ENCODE results near the gene ERCC5. TPM values are rescaled to one million over a fixed set of nuclear protein-coding genes. Genes with fewer than 3 reads are reported as not detected.

The ERCC5 gene
- total RNA-seq, 1 donor from 2014 or later = 26.2 TPM

DNA sequence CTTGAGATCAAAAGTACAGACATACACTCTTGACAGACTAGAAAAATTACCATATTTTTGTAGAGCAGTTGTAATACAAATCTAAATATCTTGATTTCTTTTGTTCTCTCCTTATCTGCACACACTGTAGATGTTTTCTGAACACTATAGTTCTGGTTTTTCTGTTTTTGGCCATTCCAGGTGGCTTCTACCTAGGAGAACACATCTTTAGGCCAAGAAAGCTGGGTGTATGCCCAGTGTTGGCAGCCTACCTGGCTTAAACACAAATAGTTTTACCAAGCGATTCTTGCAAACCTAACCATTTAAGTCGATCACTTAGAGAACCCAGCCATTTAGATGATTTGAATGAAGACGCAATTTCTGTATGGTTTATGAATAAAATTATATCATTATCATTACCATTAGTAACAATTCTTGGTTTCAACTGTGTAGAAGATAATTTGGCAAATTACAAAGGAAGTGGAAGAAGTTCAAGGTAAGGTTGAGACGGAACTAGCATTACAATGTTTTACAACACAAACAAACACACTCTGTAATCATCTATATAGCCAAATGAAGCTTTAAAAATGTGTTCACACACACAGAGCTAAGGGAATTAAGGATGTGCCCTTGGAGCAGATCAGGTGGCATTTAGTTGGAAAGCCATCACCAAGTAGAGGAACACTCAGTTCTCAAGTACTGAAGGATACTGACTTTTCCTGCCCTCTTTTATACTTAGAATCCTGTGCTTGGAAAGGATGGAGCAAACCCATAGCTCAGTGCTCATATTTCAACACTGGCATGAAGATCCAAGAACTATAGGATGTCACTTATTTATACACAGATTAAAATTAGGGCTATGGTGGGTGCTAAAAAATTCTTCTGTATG, 36.2 kb downstream of the ERCC5 start:
- no peak for DNase-seq (ENCODE audit: low spot score in 2 of 2)
- Histone ChIP-seq H3K36me3 (peaks cover 4 to 6% of the 10 kb centered on the region in 2 donors), H3K27me3 (no peaks in the 10 kb centered on the region), H3K4me1 (no peaks in the 10 kb centered on the region), H3K9me3 (no peaks in the 10 kb centered on the region), H3K27ac (no peak overlapping the region), H3K4me3 (no peak overlapping the region)
- TF ChIP-seq CTCF (IDR thresholded peaks at IDR 0.05) = no peak
- intact Hi-C loops (cut with DNase I) = no loop called here

- H3K27me3 ChIP-seq = no peaks in the 10 kb centered on the region
- H3K36me3 ChIP-seq = no peaks in the 10 kb centered on the region
- H3K9me3 ChIP-seq = no peaks in the 10 kb centered on the region
- DNase-seq (ENCODE audit: low spot score in 2 of 2) = no peak
- no peak for TF ChIP-seq CTCF (IDR thresholded peaks at IDR 0.05)
- H3K4me1 ChIP-seq = no peaks in the 10 kb centered on the region
- H3K4me3 ChIP-seq = no peak overlapping the region
- H3K27ac ChIP-seq = no peak overlapping the region
- intact Hi-C loops (cut with DNase I) = no loop called here
Measured at GRCh38 chr13:102892503-102892902, 46.7 kb downstream of the ERCC5 start.

DNA sequence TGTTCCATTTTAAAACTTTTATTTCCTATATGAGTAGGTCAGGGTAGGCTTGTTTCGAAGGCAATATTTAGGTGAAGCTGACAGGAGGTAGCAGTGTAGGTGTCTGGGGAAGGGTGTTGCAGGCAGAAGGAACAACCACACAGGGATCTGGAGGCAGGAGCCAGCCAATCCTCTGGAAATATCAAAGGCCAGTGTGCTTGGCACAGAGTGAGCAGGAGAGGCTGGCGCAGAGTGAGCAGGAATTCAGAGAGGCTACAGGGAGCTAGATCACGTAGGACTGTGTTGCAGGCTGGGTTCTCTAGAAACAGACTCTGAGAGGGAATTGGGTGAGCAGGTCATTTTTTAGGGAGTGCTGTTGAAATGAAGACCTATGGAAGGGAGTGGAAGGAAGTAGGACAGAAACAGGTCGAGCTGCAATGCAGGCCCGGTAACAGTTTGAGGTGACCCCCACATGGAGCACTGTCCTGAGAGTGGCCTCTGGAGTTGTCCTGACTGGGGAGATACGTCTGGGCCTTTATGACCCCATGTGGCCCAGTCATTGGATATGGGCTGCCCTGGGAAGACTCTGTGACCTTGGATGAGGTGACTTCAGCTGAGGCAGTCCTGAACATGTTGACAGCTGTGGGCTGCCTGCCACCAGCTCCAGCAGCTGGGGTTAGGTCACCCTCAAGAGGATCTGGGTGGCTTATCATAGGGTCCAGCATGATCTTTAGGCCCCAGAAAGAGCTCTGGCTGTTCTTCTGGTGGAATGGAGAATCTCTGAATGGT, 51.7 kb downstream of the ERCC5 start:
- Histone ChIP-seq H3K4me3 (no peak overlapping the region), H3K36me3 (no peaks in the 10 kb centered on the region), H3K27ac (no peak overlapping the region), H3K9me3 (no peaks in the 10 kb centered on the region), H3K4me1 (no peaks in the 10 kb centered on the region), H3K27me3 (no peaks in the 10 kb centered on the region)
- TF ChIP-seq CTCF (IDR thresholded peaks at IDR 0.05) = no peak
- intact Hi-C loops (cut with DNase I) = no loop called here
- no peak for DNase-seq (ENCODE audit: low spot score in 2 of 2)

GRCh38 chr13:102900193-102900608, 54.4 kb downstream of the ERCC5 start:
- H3K27me3 ChIP-seq = no peaks in the 10 kb centered on the region
- H3K36me3 ChIP-seq = no peaks in the 10 kb centered on the region
- H3K4me1 ChIP-seq = no peaks in the 10 kb centered on the region
- intact Hi-C loops (cut with DNase I) = no loop called here
- no peak for DNase-seq (ENCODE audit: low spot score in 2 of 2)
- H3K4me3 ChIP-seq = no peak overlapping the region
- no peak overlapping the region for H3K27ac ChIP-seq
- TF ChIP-seq CTCF (IDR thresholded peaks at IDR 0.05) = no peak
- H3K9me3 ChIP-seq = no peaks in the 10 kb centered on the region

DNA sequence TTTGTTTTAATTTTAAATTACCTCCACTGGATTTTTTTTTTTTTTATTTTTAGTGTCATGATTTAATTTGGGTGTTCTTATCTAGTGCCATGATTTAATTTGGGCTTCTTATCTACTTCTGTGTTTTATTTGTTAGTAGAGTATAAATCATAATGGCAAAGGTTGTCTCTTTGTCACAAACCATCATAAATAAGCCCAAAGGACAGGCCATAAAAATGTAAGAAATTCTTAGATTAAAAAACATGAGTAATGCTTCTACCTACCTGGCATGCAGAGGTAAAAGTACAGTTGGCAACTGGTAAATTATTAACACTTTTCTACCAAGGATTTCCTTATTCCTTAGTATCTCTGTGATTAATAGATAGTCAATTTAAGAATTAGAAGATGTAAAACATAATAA, 55.2 kb downstream of the ERCC5 start:
- no peaks in the 10 kb centered on the region for H3K36me3 ChIP-seq
- intact Hi-C loops (cut with DNase I) = no loop called here
- H3K9me3 ChIP-seq = no peaks in the 10 kb centered on the region
- H3K27me3 ChIP-seq = no peaks in the 10 kb centered on the region
- no peak for TF ChIP-seq CTCF (IDR thresholded peaks at IDR 0.05)
- no peak for DNase-seq (ENCODE audit: low spot score in 2 of 2)
- H3K27ac ChIP-seq = no peak overlapping the region
- H3K4me1 ChIP-seq = no peaks in the 10 kb centered on the region
- no peak overlapping the region for H3K4me3 ChIP-seq
